Cardiac septum (tissue), 1 donor: ENCODE results near the gene TP73. TPM values are rescaled to one million over a fixed set of nuclear protein-coding genes. Genes with fewer than 3 reads are reported as not detected.

Experiments
- DNase-seq: peaks from one replicate; pipeline ENCODE4 v3.0.0-alpha.2; 2020; ENCODE audit warnings: low spot score
- intact Hi-C: fragments of 100-400 bp; cut with DNase I; formaldehyde crosslinking; loops from one replicate; pipeline ENCODE4 v1.14.0; 2022
- long read RNA-seq: library from polyadenylated mRNA; unstranded; transcript quantifications from one replicate; pipeline ENCODE4 v2.0.0, GENCODE V29; 2021
- total RNA-seq: library from RNA; stranded (reverse); fragmentation: NEBNext Ultra II Directional; extraction: Animal tissue kit (Norgen Biotek cat#: 25700); gene quantifications from one replicate; pipeline ENCODE4 v1.2.1, GENCODE V29; 2021
- donor health status: DM: no; HTN: no; CAD: no.

TP73 gene
- 0.30 TPM for total RNA-seq
- long read RNA-seq = 0 reads

DNA sequence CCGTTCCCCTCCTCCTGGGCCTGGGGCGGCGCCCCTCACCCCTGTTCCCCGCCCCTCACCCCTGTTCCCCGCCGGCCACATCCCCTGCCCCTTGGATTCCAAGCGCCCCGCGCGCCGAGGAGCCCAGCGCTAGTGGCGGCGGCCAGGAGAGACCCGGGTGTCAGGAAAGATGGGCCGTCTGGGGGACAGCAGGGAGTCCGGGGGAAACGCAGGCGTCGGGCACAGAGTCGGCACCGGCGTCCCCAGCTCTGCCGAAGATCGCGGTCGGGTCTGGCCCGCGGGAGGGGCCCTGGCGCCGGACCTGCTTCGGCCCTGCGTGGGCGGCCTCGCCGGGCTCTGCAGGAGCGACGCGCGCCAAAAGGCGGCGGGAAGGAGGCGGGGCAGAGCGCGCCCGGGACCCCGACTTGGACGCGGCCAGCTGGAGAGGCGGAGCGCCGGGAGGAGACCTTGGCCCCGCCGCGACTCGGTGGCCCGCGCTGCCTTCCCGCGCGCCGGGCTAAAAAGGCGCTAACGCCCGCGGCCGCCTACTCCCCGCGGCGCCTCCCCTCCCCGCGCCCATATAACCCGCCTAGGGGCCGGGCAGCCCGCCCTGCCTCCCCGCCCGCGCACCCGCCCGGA, at the start of gene TP73:
Gene TP73, plus strand, starts transcription at position 587 of the 618 bp plus-strand sequence. CDS start 29,850 bp downstream, outside the sequence.
- DNase-seq = no peak
- intact Hi-C loops = no loop called here

DNA sequence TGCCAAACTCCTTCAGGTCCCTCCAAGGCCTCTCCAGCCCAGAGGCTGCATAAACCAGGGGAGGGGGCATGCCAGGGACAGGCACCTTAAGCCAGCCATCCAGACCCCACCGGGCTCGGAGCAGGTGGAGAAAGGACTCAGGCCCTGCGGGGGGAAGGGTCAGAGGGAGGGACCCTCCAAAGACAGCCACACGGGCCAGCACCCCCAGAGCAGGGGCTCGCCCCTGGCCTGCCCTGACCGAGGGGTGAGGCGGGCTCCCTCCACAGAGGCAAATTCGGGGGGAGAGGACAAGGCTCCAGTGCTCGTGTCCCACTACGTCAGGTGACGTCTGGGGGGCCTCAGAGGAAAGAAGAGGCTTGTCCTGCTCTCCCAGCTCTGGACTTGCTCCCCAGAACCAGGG, 49.2 kb upstream of the TP73 start:
- intact Hi-C loops = no loop called here
- DNase-seq = no peak

DNA sequence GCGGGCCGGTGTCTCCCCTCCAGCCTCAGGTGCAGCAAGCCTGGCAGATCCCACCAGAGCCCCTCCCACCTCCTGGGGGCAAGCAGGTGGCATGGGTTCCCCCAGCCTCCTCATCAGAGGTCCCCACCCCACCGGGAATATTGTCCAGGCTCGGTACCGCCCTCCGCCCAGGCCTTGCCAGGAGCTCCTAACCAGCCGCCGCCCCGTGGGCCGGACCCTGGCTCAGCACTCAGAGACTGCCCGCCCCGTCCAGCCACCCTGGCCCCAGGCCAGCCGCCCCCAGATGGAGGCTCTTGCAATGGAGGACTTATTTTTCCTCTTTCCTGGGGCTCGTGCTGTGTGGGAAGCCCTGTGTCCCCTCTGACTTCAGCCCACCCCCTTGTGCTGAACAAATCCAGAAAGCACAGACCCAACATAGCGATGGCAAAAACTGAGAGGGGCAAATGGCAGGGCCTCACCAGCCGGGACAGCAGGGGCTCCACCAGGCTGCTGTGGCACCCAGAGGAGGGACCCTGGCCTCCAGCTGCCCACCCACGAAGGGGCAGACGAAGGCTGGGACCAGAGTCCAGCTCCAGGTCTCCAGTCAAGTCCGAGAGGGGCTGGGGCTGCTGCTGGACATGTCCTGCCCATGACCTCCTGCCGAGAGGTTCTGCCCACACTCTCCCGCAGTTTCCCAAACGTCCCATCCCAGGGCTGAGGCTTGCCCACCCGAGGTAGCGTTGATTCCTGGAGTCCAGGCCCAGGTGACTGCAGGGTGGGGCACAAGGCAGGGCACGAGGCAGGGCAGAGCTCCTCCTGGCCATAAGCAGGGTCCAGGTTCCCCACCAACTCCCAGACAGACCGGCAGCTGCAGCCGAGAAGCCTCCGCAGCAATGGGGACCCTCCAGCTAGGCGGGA, 48.5 kb upstream of the TP73 start:
- intact Hi-C loops = no loop called here
- no peak for DNase-seq

DNA sequence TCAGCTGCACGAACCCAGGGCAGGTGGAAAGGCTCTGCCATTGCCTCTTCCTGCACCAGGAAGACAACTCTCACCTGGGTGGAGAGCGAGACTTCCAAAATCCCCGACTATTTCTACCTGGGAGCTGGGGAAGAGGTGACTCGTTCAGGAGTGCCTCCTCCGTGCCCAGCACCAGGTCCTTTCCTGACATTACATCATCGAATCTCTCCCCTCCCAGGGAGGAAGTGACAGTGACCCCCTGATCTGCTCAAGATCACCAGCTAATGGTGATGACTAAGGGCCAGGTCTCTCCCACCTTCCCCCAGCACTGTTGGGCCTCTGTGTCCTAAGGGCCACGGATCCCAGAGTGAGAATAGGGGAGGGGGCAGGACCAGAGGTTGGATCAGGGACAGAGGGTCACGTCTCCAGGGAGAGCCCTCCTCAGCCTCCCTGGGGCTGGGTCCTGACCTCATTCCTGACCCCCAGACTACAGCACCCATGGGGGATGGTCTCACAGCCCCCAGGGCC, 47.8 kb upstream of the TP73 start:
- intact Hi-C loops = no loop called here

DNA sequence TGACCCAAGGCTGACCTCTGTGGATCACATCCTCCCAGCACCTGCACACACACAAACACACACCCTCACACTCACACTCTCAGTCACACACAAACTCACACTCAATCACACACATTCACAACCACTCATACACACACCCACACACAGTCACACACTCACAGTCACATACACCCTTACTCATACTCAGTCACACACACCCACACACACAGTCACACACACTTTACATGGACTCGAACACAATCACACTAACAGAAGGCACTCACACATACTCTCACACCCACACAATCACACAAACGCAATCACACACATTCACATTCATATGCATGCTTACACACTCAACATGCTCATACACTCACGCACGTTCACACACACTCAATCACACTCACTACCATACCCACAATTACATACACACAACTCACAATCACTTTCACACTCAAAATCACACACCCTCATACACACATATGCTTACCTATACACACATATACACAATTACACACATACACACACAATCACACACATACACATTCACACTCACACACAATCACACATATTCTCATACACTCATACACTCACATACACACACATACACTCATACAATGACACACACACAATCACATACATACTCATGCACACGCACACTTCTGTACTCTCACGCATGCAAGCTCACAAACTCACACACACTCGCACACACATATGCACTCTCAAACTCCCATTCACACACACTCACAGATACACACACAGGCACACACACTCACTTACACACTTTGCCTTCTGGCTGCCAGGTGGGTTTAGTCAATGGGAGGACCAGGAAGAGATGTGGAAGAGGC, 47.1 kb upstream of the TP73 start:
- intact Hi-C loops = no loop called here

More for the DNA sequence above, 47.8 kb upstream of the TP73 start:
- no peak for DNase-seq

DNA sequence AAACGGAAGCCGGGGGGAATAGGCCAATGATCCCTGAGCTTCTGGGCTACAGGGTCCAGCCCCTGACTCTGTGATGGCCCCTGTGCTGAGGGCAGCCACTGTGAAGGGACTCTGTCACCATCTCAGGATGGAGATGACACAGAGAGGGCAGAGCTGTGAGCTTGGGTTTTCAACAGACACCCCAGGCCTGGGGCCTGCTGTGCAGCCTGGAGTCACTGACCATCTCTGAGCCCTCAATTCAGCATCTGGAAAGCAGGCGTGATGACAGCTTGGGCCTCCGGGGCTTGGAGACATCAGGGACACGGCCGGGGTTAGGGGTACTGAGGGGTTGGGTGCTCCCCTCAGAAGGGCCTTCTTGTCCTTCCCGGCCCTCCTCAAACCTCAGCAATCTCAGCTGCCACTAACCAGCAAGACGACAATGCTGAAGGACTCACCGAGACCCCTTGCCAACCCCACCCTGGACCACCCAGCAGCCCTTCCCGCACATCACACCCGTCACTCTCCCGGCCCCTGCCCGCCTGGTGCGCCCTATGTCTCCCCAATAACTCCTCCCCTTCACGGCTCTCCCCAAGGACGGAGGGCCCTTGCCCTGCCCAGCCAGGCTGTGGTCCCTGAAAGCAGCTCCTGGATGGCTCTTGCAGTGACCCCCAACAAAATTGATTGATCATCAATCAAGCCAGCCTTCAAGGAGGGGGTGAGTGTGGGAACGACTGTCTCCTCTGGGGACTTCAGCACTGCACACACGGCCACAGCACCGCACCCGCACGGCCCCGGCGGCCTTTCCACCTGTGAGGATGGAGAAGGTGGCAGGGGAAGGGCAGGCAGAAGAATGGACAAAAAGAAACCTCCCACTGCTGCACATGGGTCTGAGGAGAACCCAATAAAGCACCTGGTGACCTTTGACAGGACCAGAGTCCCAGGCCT, 45.3 kb upstream of the TP73 start:
- intact Hi-C loops = no loop called here
- no peak for DNase-seq

More for the DNA sequence above, 47.1 kb upstream of the TP73 start:
- DNase-seq = no peak

DNA sequence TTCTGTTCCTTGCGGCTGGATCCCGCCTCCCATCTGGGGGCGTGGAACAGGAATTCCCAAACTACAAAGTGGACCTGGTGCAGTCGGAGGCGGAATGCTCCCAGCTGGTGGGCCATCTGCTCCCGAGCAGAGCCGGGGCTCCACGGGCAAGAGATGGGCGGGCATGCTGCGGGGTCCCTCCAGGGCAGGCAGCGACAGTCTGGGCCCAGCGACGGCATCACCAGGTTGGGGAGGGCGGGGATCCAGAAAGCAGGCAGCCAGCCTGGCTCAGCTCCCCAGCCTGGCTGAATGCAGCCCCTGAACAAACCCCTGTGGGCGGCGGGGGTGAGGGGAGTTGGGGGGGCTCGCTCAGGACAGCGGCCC, 44.6 kb upstream of the TP73 start:
- no peak for DNase-seq
- intact Hi-C loops = no loop called here

DNA sequence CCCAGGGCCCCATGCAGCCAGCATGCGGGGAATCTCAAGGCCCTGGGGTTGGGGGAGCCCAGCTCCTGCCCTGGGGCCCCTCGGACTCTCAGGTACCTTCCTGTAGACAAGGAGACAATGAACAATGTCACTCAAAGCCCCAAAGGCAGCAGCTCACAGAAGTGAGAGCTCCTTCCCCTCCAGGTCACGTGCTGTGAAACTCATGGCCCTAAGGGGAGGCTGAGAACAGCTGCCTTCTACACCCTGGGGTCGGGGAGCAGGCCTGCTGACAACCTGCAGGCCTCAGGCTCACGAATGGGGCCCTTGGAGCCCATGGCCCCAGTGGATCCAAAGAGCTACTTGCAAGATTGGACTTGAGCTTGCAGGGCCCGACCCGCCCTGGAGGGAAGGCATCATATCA, 44.2 kb upstream of the TP73 start:
- no peak for DNase-seq
- intact Hi-C loops = no loop called here

DNA sequence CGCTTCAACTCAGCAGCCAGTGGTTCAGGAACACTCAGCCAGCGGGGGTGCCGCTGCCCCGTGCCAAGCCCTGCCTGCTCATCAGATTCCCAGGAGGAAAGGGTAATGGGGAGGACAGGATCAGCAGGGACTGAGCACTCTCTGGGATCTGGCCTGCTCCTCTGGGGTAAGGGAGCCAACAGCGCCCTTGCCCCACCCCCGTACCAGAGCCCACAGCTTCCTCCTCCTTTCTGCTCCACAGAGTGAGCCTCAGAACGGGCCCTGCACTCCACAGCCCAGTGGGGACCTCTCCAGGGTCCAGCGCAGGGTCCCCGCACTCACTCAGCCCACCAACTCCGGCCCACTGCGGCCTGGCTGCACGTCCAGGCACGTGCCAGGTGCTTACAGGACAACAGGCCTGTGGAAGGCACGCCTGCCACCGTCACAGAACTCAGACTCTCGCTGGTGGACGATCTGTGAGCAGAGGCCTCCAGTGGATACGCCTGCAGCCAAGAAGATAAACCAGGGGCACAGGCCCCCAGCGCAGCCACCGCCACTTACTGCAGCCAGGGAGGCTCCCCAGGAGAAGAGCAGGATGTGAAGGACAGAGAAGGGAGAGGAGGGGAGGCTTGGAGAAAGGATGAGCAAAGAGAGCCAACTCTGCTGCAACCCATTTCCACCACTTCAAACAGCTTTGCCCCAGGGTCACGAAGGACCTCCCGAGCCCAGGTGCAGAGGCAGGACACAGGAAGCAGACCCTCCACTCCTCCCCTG, 43.1 kb upstream of the TP73 start:
- intact Hi-C loops = no loop called here
- no peak for DNase-seq

DNA sequence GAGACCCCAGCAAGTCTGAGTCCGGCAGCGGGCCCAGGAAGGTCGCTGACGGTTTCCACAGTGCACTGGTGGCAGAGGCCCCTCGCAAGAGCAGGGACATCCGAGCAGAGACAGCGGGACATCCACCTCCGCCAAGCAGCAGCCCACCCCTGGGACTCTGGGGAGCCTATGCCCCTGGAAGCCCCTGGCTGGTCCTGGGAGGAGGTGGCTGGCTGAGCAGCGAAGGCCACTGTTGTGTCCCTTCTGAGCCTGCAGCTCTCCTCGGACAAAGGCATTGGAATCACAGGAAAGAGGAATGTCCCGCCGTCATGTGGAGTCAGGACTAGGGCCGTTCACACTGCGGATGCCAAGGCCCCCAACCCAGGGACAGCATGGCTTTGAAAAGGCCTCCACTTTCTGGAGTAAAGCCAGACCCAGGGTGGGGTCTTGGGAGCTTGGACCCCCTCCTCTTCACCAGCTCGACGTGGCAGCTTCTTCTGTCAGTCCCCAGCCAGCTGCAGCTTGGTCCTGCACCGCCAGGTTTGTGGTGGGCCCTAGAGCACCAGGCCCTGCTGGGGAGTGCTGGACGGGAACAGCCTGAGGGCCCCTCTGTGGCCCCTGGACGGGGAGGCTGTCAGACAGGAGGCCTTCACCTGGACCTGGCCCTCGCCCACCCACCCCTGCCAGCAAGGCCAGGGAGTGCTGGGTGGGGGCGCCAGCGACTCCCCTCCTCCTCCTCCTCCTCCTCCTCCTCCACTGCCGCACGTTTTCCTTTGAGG, 42.4 kb upstream of the TP73 start:
- DNase-seq = no peak
- intact Hi-C loops = no loop called here

DNA sequence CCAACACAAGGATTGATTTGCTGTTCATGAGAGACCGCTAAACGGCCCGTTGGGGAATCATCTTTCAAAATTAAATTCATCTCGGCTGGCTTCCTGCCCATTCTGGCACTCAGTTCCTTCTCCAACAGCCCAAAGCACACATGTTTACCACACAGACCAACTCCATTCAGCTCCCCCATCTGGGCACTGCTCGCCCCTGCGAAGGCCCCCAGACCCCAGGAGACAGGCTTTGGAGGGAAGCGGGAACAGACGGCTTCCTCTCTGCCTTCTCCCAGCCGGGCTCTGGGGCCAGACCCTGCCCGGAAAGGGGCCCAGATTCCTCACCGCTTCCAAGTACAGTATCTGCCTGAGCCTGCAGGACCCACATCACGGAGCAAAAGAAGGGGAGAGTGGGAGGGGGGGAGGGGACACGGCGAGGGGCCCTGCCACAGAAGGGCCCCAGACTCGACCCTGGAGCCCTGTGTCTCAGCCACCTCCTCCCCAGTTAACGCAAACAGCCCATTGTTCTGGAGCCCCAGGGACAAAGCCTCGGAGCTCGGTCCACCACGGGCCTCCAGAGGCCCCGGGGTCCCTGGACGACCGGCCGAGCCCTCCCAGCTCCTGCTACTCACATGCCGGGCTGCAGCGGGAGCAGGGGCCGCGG, 41.7 kb upstream of the TP73 start:
- intact Hi-C loops = no loop called here
- DNase-seq = no peak

DNA sequence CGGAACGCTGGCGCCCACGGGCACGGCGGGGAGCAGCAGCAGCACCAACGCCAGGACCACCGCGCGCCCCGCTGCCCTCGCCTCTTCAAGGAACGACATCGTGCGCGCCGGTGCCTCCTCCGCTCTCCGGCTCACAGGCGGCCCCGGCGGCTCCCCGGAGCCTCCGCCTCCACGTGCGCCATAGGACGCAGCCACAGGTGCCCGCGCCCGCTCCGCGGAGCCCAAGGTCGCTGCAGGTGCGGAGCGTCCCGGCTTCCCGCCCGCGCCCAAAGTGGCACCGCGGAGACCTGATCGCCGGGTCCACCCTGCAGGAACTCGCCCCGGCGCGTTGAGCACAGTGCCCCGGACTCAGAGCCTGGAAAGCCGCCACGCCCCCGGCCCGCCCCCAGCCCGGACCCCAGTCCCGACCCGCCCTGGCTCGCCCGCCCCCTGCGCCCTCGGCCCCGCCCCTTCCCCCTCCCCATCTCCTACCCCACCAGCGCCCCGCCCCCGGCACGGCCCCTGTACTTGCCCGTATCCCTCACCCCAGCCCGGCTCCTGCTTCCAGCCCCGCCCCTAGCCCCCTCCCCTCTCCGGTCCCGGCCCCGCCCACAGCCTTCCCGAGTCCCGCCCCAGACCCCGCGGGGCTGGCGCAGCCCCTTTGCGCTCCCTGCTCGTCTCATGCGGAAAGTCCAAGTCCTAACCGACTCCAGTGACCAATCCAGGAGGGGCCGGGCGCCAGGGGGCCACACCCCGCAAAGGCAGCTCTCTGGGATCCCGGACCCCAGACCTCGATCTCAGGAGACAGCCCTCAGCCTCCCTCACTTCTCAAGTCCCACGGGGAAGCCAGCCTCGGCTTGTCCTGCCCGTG, 40.9 kb upstream of the TP73 start, which contains the start of gene MEGF6:
Gene MEGF6, minus strand, starts transcription at position 339 of the 850 bp plus-strand sequence. Its CDS starts 240 bp downstream, at position 99.
- intact Hi-C loops = no loop called here
- DNase-seq = no peak

DNA sequence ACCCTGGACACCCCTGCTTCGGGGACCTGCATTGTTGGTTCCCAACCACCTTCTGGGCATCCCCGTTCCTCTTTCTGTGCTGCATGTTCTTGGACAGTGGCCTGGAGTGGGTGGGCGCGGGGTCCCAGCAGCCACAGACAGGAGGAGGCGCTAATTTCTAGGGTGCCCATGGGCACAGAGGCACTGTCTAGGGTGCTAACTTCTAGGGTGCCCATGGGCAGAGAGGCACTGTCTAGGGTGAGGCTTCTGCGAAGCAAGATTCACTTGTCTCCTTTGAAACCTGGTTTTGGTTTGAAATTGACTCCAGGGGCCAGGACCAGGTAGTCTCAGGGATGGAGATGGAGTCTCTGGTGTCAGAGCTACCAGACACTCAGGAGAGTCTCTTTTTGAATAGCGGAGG, 40.2 kb upstream of the TP73 start:
- DNase-seq = no peak
- intact Hi-C loops = no loop called here

DNA sequence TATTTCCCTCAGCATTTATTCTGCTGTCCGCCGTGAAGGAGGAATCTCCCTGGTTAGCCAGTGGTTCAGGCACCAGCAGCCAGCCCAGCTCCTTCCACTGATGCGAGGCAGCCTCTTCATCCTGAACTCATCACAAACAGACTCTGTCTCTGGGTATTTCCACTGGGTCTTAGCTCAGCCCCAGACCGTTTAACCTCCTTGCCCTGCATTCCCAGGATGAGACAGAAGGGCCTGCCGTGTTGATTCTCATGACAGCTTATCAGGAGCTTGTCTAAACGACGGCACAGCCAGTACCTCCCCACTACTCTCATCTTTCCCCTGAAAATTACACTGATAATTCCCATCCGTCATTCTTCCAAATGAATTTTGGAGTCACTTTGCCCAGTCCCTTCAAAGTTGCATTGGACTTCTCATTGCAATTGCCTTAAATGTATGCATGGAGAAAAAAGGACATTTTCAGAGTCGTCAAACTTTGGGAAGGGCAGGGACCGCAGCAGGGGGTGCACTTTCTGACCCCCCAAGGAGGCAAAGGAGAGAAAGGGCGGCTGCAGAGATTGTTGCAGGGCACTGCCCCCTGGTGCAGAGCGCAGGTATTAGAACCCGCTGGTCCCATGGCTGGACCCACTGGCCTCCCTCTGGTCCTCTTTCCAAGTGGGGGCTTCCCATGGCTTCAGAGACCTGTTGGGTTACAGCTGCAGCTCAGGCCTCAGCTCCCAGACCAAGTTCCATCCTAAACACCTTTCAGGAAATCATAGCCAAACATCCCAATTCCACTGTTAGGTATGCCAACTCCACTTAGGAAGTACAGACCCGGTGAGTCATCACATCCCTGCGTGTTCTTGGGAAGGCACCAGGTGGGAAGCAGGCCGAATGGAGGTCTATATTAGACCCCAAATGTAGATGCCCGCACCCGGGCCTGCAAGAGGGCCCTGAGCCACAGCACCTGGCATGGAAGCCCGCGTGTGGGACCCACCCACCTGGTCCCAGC, 37.3 kb upstream of the TP73 start:
- no peak for DNase-seq

DNA sequence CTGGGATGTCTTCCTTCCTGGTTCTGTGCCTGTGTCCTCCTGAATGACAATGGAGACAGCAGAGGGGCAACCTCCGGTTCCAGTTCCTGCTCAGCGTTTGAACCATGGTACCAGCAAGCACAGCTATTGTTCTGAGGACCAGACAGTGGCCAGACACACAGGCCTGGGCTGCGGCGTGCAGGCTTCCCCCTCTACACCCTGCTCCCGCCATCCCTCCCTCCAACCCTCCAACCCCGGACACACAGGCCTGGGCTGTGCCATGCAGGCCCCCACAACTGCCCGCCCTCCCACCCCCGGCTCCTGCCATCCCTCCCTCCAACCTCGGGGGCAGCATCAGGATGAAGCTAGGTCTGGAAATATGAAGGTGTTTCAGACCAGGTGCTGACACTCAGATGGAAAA, 35.5 kb upstream of the TP73 start:
- no peak for DNase-seq
- intact Hi-C loops = no loop called here

More for the DNA sequence above, 37.3 kb upstream of the TP73 start:
- intact Hi-C loops = no loop called here
